Mucosa of stomach (tissue), 1 donor: ENCODE data around the gene ZNF772.

ENCODE experiments used
- H3K27me3 ChIP-seq: one replicate; pipeline ENCODE4 v1.7.0; 2013; ENCODE audit warnings: mild to moderate bottlenecking, low read length; ENCODE audit not compliant: control insufficient read depth, insufficient read depth
- H3K36me3 ChIP-seq: one replicate; pipeline ENCODE4 v1.7.0; 2013; ENCODE audit warnings: low read length; ENCODE audit not compliant: control insufficient read depth, insufficient read depth
- H3K4me1 ChIP-seq: one replicate; pipeline ENCODE4 v1.7.0; 2013; ENCODE audit warnings: mild to moderate bottlenecking, low read length; ENCODE audit not compliant: control insufficient read depth, insufficient read depth
- H3K4me3 ChIP-seq: one replicate; pipeline ENCODE4 v1.7.0; 2013; ENCODE audit warnings: low read length
- H3K9ac ChIP-seq: one replicate; pipeline ENCODE4 v1.7.0; 2013; ENCODE audit warnings: mild to moderate bottlenecking, low read length, moderate library complexity
- H3K9me3 ChIP-seq: one replicate; pipeline ENCODE4 v1.7.0; 2013; ENCODE audit warnings: mild to moderate bottlenecking, low read length, moderate library complexity; ENCODE audit not compliant: control insufficient read depth
- donor health status: Pancreatic carcinoma.

ZNF772 gene

GRCh38 chr19:57419439-57419838, 57.9 kb downstream of the ZNF772 start:
- Histone ChIP-seq H3K9ac (no peak overlapping the region), H3K9me3 (peaks cover 8% of the 10 kb centered on the region), H3K4me3 (no peak overlapping the region), H3K27me3 (no peaks in the 10 kb centered on the region), H3K4me1 (no peaks in the 10 kb centered on the region), H3K36me3 (peaks cover 21% of the 10 kb centered on the region)
